ENCODE data around the gene KRT9.
"Not testable (repeated sequence)": the region's sequence is repeated elsewhere in the genome, so short reads cannot be mapped to it uniquely, and the experiment has no call there.

Gene KRT9

DNA sequence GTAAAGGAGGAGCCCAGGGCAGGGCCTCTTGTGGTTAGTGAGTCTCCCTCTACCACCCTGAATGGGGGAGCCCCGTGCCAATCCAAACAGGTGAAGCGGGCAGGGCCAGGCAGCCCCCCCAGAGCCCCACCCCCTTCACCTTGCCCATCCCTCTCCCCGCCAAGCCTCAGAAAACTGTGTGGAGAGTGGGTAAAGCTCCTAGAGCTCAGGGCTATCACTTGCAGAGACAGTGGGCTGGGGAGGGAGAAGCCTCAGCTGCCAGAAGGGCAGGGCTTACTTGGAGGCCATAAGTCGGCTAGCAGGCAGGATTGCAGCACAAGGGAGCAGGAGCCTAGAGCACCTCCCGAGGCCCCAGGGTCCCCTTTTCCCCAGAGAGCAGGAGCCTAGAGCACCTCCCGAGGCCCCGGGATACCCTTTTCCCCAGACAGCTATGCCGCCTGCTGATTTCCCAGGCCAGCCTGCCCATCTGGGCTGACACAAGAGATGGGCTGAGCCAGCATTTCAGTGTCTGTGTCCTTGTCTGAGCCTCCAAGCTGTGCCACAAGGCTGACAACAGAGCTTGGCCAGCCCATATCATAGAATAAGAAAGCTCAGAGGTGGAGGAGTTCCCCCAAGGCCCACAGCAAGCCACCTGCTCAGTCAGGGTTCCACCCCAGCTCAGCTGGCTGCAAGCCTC is 21.6 kb upstream of the KRT9 start:
- no peak for DNase-seq (ENCODE audit: extremely low read depth, low read depth)
- TF ChIP-seq, protein P1, sequence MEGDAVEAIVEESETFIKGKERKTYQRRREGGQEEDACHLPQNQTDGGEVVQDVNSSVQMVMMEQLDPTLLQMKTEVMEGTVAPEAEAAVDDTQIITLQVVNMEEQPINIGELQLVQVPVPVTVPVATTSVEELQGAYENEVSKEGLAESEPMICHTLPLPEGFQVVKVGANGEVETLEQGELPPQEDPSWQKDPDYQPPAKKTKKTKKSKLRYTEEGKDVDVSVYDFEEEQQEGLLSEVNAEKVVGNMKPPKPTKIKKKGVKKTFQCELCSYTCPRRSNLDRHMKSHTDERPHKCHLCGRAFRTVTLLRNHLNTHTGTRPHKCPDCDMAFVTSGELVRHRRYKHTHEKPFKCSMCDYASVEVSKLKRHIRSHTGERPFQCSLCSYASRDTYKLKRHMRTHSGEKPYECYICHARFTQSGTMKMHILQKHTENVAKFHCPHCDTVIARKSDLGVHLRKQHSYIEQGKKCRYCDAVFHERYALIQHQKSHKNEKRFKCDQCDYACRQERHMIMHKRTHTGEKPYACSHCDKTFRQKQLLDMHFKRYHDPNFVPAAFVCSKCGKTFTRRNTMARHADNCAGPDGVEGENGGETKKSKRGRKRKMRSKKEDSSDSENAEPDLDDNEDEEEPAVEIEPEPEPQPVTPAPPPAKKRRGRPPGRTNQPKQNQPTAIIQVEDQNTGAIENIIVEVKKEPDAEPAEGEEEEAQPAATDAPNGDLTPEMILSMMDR (IDR thresholded peaks at IDR 0.05; ENCODE audit: low read depth, low read length): no peak

DNA sequence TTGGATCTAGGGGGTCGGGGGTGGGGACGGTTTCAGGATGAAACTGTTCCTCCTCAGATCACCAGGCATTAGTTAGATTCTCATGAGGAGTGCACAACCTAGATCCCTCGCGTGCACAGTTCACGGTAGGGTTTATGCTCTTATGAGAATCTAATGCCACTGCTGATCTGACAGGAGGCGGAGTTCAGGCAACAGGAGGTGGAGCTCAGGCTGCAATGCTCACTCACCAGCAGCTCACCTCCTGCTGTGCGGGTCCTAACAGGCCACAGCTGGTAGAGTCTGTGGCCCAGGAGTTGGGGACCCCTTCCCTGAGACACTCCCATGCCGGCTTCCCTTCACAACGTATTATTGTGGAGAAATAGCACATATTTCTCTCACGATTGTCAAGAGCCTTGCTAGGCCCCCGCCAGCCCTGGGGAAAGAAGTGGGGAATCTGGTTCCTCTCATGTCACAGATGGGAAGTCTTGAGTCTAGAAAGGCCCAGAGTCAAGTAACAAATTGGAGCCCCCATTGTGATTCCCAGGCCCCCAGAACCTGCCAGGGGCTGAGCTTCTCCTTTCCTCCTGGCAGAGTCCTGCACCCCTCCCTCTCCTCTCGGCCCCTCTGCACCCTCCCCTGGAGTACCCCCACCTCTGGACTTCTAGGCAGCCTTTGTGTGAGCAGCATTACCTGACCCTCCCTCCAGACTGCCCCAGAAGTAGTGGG is 20.9 kb upstream of the KRT9 start:
- TF ChIP-seq, protein P1 (IDR thresholded peaks at IDR 0.05; ENCODE audit: low read depth, low read length): no peak
- no peak for DNase-seq (ENCODE audit: extremely low read depth, low read depth)

DNA sequence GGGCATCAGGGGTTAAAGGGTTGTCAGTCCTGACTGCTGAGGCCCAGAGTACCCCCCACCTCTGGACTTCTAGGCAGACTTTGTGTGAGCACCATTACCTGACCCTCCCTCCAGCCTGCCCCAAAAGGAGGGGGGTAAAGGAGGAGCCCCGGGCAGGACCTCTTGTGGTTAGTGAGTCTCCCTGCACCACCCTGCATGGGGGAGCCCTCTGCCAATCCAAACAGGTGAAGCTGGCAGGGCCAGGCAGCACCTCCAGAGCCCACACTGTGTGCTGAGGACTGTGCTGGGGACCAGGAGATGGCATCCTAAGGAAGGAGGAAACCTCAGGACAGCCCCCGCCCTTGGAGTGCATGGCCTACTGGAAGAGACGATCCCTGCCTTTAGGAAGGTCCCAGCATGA is 17.4 kb upstream of the KRT9 start:
- TF ChIP-seq, protein P1 (IDR thresholded peaks at IDR 0.05; ENCODE audit: low read depth, low read length): no peak
- no peak for DNase-seq (ENCODE audit: extremely low read depth, low read depth)

DNA sequence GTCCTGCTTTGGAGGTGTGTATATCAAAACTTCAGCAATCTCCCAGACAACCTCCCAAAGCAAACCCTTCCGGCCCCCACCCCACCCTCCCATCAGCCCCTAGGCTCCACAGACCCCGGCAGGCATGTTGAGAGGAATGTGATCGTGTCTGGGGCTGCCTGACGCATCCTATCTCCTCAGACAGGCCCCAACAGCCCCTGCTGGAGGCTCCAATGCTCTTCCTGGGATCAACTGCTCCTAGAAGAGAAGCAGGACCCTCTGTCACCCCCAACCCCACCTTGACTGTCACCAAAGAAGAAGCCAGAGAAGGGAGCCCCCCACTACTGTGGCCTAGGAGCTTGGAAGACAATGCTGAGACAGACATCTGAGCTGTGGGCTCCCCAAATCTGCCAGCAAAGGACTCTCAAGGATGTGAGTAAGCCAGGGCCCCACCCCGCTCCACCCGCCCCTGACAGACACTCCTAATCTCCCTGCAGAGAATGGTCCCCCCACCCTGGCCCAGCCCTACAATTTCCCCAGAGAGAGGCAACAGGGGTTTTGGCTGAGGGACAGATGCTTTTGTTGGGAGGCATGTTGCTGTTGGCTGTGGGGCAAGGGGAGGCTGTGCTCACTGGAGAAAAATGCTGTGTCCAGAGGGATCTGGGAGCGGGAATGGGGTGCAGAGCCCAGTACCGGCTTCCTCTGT is 16.4 kb upstream of the KRT9 start:
- TF ChIP-seq, protein P1 (IDR thresholded peaks at IDR 0.05; ENCODE audit: low read depth, low read length): no peak
- no peak for DNase-seq (ENCODE audit: extremely low read depth, low read depth)

DNA sequence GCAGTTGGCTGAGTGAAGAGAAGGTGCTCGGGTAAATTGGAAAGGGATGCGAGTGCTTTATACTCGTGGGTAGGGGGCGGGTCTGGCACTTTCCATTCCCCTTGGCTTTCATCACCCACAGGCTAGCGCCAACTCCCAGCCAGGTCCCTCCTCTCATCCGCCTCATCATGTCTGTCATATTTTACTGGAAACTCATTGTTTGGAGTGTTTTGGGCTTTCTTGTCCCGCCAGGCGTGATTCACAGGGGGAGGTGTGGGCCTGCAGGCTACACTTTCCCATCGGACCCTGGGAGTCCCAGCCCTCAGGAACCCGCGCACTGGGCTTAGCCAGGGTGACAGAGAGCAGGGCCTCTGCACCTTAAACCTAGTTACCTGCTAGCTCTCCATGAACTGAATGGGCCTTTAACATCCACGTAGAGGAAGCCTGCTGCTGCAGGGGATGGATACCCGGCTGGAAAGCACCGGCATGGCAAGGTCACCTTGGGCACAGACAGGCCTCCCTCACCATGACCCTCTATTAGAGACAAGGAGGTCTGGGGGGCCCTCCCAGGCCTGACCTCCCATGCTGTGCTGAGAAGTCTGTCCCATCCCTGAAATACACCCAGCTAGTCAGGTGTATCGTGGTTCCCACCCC is 15.1 kb upstream of the KRT9 start, which contains the start of gene KRT14:
Gene KRT14 (minus strand): TSS at position 33 of the 633 bp plus-strand sequence. CDS start 61 bp downstream, outside the sequence.
- TF ChIP-seq, protein P1 (IDR thresholded peaks at IDR 0.05; ENCODE audit: low read depth, low read length): no peak
- DNase-seq (ENCODE audit: extremely low read depth, low read depth): no peak

DNA sequence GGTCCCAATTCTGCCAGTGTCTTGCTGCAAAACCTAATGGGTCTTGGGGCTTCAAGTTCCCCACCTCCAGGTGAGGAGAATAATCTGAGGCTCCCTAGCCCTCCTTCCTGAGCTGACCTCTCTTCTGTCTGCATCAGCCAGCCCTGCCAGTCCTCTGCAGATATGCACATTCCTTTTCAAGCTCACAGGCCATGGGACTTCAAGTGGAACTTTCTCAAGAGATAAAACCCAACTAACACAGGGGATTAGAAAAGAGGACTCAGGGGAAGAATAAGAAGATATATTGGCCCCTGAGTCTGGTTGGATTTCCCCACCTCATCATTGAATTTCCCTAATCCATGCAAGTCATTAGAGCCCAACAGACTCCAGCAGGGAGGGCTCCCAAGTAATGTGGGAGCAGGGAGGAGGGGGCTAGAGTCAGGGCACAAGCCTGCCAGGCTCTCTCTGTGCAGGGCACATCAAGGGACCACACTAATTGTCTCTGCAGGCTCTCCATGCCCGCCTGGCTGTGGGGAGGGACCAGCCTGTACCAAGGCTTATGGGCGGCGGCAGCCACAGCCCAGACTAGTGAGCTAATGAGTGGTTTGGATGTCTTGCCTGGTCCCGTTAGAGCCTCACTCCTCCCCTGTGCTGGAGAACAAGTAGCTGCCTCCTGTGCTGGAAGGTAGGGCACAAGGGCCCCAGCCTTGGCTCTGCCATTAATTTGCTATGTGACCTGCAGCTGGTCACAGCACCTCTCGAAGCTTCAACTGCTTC is 13.6 kb upstream of the KRT9 start:
- DNase-seq (ENCODE audit: extremely low read depth, low read depth): no peak
- TF ChIP-seq, protein P1 (IDR thresholded peaks at IDR 0.05; ENCODE audit: low read depth, low read length): no peak

DNA sequence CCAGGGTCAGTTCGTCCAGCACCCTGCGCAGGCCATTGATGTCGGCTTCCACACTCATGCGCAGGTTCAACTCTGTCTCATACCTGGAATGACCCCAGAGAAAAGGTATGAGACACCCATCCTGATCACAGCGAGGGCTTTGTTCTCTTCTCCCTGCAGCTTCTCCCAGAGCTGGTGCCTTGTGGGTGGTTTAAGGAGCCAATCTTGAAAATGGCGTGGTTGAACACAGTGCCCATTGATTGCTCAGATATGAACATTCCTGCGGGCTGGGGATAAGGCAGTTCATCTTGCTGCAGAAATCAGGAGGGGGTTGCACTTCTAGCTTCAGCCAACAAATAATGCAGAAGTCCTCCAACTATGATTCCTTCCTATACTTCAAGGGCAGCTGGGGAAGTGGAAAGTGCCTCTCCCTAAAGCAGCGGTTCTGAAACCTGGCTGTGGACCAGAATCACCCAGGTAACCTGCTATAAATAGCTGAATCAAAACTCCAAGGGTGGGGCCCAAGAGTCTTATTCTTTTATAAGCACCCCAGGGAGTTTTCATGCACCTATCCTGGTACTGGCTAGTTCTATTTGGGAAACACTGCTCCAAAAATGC is 12.6 kb upstream of the KRT9 start:
- DNase-seq (ENCODE audit: extremely low read depth, low read depth): not testable (repeated sequence)
